Skeletal muscle satellite cell (primary cell): ENCODE results near the gene AHRR. TPM values are rescaled to one million over a fixed set of nuclear protein-coding genes. Genes with fewer than 3 reads are reported as not detected.
A peak's percentile ranks its signal among the peaks of the same experiment; 100 is the strongest.
"Not testable (repeated sequence)": the region's sequence is repeated elsewhere in the genome, so short reads cannot be mapped to it uniquely, and the experiment has no call there.

Source experiments
- H3K27me3 ChIP-seq: 2 replicates; pipeline ENCODE4 v1.7.0; 2013; ENCODE audit warnings: low read length; ENCODE audit not compliant: control insufficient read depth, insufficient read depth
- H3K36me3 ChIP-seq: 2 replicates; pipeline ENCODE4 v1.7.0; 2013; ENCODE audit warnings: mild to moderate bottlenecking, control low read depth, low read length; ENCODE audit not compliant: insufficient read depth
- H3K4me1 ChIP-seq: 2 replicates; pipeline ENCODE4 v1.7.0; 2013; ENCODE audit warnings: low read length; ENCODE audit not compliant: control insufficient read depth, insufficient read depth
- H3K4me2 ChIP-seq: 2 replicates; pipeline ENCODE4 v1.7.0; 2013; ENCODE audit warnings: mild to moderate bottlenecking, low read length
- H3K4me3 ChIP-seq: 2 replicates; pipeline ENCODE4 v1.7.0; 2013; ENCODE audit warnings: low read length
- H3K9ac ChIP-seq: 2 replicates; pipeline ENCODE4 v1.7.0; 2013; ENCODE audit warnings: mild to moderate bottlenecking, low read depth, low read length, moderate library complexity
- H3K9me3 ChIP-seq: replicated peaks from 2 replicates; pipeline ENCODE4 v1.7.0; 2013; ENCODE audit warnings: mild to moderate bottlenecking, control low read depth, low read length
- total RNA-seq: library from RNA; depleted of rRNA; stranded (reverse); fragments of >200 nt; gene quantifications from 2 replicates; pipeline ENCODE4 v1.2.3, GENCODE V29; 2012; rRNA removed

The AHRR gene
- total RNA-seq, result 8.1 and 9.8 TPM in 2 replicates

DNA sequence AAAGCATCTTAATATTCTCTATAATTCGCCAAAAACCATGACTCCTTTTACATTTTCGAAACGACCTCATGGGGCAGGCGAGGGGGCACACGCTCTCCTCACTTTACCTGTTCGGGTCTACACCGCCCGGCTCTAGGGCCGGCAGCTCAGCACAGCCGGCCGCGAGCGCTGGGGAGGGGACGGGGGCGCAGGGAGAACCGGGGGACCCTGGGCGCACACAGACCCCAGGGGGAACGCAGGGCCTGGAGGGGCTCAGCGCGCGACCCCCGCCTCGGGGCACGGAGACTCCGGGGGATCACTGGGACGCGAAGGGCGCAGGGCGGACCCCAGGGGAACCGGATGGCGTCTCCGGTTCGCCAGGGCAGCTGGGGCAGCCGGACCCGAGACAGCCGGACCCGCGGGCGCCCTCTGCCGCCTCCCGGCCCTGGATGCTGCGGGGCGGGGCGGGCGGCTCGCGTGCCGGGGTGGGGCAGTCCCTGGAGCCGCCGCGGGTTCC, at the start of gene AHRR:
TSS of gene AHRR (plus strand) at position 485 of the 496 bp plus-strand sequence. CDS start 22,189 bp downstream, outside the sequence.
- peak within 1 kb of the TSS; percentile 88 for H3K4me3 ChIP-seq
- peak within 1 kb of the TSS; percentile 96 for H3K4me2 ChIP-seq
- no peaks in the 10 kb centered on the region for H3K9me3 ChIP-seq
- peaks cover 4% of the 10 kb centered on the region for H3K27me3 ChIP-seq
- H3K4me1 ChIP-seq, result peaks cover 41% of the 10 kb centered on the region
- H3K36me3 ChIP-seq, result peaks cover 18% of the 10 kb centered on the region
- H3K9ac ChIP-seq, result peak within 1 kb of the TSS; percentile 96

- H3K9me3 ChIP-seq, H3K27me3 ChIP-seq, H3K4me1 ChIP-seq: not testable (repeated sequence)
- Histone ChIP-seq H3K9ac (peak overlapping the region; percentile 92), H3K4me2 (peak overlapping the region; percentile 74), H3K36me3 (peaks cover 21% of the 10 kb centered on the region), H3K4me3 (peak overlapping the region; percentile 96)
Observed at GRCh38 chr5:271828-272167, 49.7 kb upstream of the AHRR start.

- peaks cover 19% of the 10 kb centered on the region for H3K36me3 ChIP-seq
- not testable (repeated sequence) for H3K9me3 ChIP-seq, H3K9ac ChIP-seq, H3K4me1 ChIP-seq, H3K27me3 ChIP-seq
- H3K4me3 ChIP-seq, result peak overlapping the region; percentile 64
- peak overlapping the region; percentile 71 for H3K4me2 ChIP-seq
Observed at GRCh38 chr5:273091-273490, 48.4 kb upstream of the AHRR start.

DNA sequence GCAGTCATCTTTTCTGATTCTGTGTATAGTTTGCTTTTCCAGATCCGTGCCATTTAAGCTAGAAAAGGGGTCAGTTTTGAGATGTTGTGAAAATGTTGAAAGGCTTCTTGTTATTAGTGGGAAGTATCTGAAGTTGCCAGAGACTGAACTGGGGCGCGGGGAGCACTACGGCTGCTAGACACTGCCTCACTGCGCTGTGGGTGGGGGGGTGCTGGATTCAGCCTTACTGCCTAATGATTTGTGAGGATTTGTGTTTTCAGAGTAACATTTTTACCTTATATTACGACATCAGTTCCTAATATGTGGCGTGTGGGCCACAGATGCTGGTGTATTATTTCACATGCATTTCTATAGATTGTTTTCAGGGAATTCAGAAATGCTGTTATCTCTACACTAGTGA, 48.0 kb upstream of the AHRR start:
- peak overlapping the region; percentile 71 for H3K4me2 ChIP-seq
- H3K9me3 ChIP-seq, H3K9ac ChIP-seq, H3K4me1 ChIP-seq, H3K27me3 ChIP-seq: not testable (repeated sequence)
- H3K36me3 ChIP-seq, result peaks cover 19% of the 10 kb centered on the region
- peak overlapping the region; percentile 64 for H3K4me3 ChIP-seq

- H3K27me3 ChIP-seq, H3K9me3 ChIP-seq, H3K4me1 ChIP-seq, H3K4me3 ChIP-seq, H3K4me2 ChIP-seq, H3K9ac ChIP-seq: not testable (repeated sequence)
- peaks cover 24% of the 10 kb centered on the region for H3K36me3 ChIP-seq
Observed at GRCh38 chr5:274346-274745, 47.2 kb upstream of the AHRR start.

- Histone ChIP-seq H3K27me3 (no peaks in the 10 kb centered on the region), H3K9ac (no peak overlapping the region), H3K9me3 (no peaks in the 10 kb centered on the region), H3K36me3 (peaks cover 26% of the 10 kb centered on the region), H3K4me3 (no peak overlapping the region), H3K4me1 (no peaks in the 10 kb centered on the region), H3K4me2 (no peak overlapping the region)
Observed at GRCh38 chr5:278646-279045, 42.9 kb upstream of the AHRR start.

DNA sequence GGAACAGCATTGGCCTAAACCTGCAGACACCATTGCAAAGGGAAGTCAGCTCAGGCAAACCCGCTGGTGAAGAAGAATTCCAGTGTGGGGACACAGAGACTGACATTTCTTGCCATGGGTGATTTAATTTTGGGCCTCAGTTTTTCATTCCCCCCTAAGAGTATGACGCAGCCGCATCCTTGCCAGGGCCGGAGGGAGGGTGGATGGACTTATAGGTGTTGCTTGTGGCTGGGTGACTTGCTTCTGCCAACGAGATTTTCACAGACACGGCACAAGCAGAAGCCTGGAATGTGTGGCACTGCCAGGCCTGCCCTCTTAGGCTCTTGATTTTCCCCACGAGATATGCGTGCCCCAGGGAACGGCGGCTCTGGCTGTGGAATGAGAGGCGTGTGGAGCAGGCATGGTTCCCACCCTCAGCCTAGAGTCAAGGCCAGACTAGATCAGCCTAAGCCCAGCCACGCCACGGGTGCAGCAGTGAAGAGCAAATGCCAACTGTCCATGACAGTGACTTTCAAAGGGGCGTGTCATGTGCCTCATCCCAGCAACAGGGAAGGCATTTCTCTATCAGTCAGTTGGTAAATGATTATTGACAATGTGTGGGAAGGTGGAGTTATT, 42.4 kb upstream of the AHRR start:
- H3K4me2 ChIP-seq, H3K4me3 ChIP-seq, H3K9ac ChIP-seq: not testable (repeated sequence)

GRCh38 chr5:285991-286557, 35.4 kb upstream of the AHRR start:
- Histone ChIP-seq H3K27me3 (no peaks in the 10 kb centered on the region), H3K36me3 (peaks cover 17% of the 10 kb centered on the region), H3K4me2 (no peak overlapping the region), H3K9ac (no peak overlapping the region), H3K4me3 (no peak overlapping the region), H3K9me3 (no peaks in the 10 kb centered on the region), H3K4me1 (no peaks in the 10 kb centered on the region)

More for the DNA sequence above, 42.4 kb upstream of the AHRR start:
- H3K9me3 ChIP-seq, H3K27me3 ChIP-seq, H3K4me1 ChIP-seq: not testable (repeated sequence)
- H3K36me3 ChIP-seq, result peaks cover 25% of the 10 kb centered on the region

DNA sequence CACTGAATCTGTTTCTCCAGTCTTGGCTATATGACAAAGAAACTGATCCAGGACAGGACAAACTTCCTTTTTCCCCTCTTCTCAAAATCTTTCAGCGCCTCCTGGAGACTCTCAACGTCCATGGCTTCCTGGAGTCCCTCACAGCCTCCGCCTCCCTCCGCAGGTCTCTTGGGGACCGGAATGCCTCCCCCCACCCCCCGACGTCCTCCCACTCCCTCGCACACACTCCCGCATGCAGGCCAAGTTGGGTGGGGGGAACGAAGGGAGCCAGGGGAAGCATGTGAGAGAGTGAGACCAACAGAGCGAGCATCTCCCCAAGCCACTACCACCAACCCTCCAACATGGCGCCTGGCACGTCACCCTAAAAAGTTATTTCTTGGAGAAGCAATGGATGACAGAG, 31.3 kb upstream of the AHRR start:
- not testable (repeated sequence) for H3K4me1 ChIP-seq, H3K27me3 ChIP-seq, H3K4me2 ChIP-seq, H3K9ac ChIP-seq, H3K4me3 ChIP-seq, H3K9me3 ChIP-seq
- H3K36me3 ChIP-seq, result peaks cover 13% of the 10 kb centered on the region

DNA sequence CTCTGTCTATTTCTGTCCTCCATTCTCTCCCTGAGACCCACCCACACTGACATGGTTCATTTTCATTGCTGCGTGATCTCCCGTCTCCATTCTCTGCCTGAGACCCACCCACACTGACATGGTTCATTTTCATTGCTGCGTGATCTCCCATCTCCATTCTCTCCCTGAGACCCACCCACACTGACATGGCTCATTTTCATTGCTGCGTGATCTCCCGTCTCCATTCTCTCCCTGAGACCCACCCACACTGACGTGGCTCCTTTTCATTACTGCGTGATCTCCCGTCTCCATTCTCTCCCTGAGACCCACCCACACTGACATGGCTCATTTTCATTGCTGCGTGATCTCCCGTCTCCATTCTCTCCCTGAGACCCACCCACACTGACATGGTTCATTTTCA, 30.2 kb upstream of the AHRR start:
- H3K4me2 ChIP-seq, result not testable (repeated sequence)

GRCh38 chr5:294788-295187, 26.7 kb upstream of the AHRR start:
- H3K9ac ChIP-seq, result not testable (repeated sequence)

More for the DNA sequence above, 30.2 kb upstream of the AHRR start:
- not testable (repeated sequence) for H3K4me3 ChIP-seq, H3K9ac ChIP-seq, H3K27me3 ChIP-seq, H3K9me3 ChIP-seq, H3K36me3 ChIP-seq, H3K4me1 ChIP-seq

DNA sequence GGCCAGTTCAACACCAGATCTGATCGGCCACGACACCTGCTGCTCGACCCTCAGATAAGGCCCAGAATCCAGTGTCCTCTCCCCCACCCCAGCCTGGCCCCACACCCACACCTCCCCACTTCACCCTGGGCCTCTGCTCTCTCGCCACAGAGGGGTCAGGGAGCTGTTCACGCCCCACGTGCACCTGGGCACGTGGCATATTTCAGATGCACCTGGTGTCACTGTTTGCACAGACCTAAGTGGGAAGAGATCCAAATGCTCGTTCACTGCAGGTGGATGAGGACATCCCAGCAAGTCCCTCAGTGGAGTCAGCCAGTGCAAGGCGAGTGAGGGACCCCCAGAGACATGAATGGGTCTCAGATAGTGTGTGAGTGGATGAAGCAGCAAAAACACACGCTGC, 25.3 kb upstream of the AHRR start:
- H3K9ac ChIP-seq, H3K9me3 ChIP-seq, H3K27me3 ChIP-seq, H3K4me3 ChIP-seq, H3K4me2 ChIP-seq, H3K4me1 ChIP-seq, H3K36me3 ChIP-seq: not testable (repeated sequence)

More at GRCh38 chr5:294788-295187, 26.7 kb upstream of the AHRR start:
- not testable (repeated sequence) for H3K27me3 ChIP-seq, H3K36me3 ChIP-seq, H3K9me3 ChIP-seq, H3K4me3 ChIP-seq, H3K4me1 ChIP-seq, H3K4me2 ChIP-seq
